CD8-positive, alpha-beta memory T cell (primary cell): Measurements from ENCODE around the gene NXNL2. TPM values are rescaled to one million over a fixed set of nuclear protein-coding genes. Genes with fewer than 3 reads are reported as not detected.

Experiments
- CTCF ChIA-PET: fragments of 350-600 bp; sonication (Branson Sonifier 250); formaldehyde crosslinking; loops from one replicate; lab custom pipeline; 2021; ENCODE audit warnings: antibody characterized with exemption; lab: Charles Lee
- POLR2A ChIA-PET: fragments of 350-600 bp; sonication (Branson Sonifier 250); formaldehyde crosslinking; loops from one replicate; lab custom pipeline; 2021; ENCODE audit warnings: antibody characterized with exemption; lab: Charles Lee
- DNase-seq, 5 donors: peaks; one replicate each; pipeline versions ENCODE4 v3.0.0 to v3.0.0-alpha.2; 2020 to 2022; ENCODE audit warnings: mixed read lengths in 1 of 5
- H3K27ac ChIP-seq: one replicate; pipeline ENCODE4 v1.7.0; 2013; ENCODE audit warnings: low read depth, mild to moderate bottlenecking, low read length, moderate library complexity
- H3K27me3 ChIP-seq: 2 replicates; pipeline ENCODE4 v1.7.0; 2013; ENCODE audit warnings: low read length, mild to moderate bottlenecking; ENCODE audit not compliant: insufficient read depth, poor library complexity, severe bottlenecking
- H3K36me3 ChIP-seq: 2 replicates; pipeline ENCODE4 v1.7.0; 2013; ENCODE audit warnings: mild to moderate bottlenecking, low read length, moderate library complexity; ENCODE audit not compliant: insufficient read depth
- H3K4me1 ChIP-seq: 2 replicates; pipeline ENCODE4 v1.7.0; 2013; ENCODE audit warnings: mild to moderate bottlenecking, low read length, moderate library complexity; ENCODE audit not compliant: insufficient read depth
- H3K4me3 ChIP-seq: 2 replicates; pipeline ENCODE4 v1.7.0; 2013; ENCODE audit warnings: mild to moderate bottlenecking, low read length
- H3K9me3 ChIP-seq: 2 replicates; pipeline ENCODE4 v1.7.0; 2013; ENCODE audit warnings: mild to moderate bottlenecking, low read length
- H3K27ac Mint-ChIP-seq, 8 donors: one replicate each; pipeline ENCODE4 v1.8.0; 2020 to 2021; ENCODE audit warnings: mixed read lengths in 8 of 8, mild to moderate bottlenecking in 6 of 8, inconsistent platforms in 3 of 8, moderate library complexity in 3 of 8
- H3K27me3 Mint-ChIP-seq, 2 donors: one replicate each; pipeline ENCODE4 v1.8.0; 2020 to 2021; ENCODE audit warnings: mixed read lengths in 2 of 2, mild to moderate bottlenecking in 1 of 2, moderate library complexity in 1 of 2
- H3K36me3 Mint-ChIP-seq, 3 donors: one replicate each; pipeline ENCODE4 v1.8.0; 2020 to 2021; ENCODE audit warnings: mixed read lengths in 3 of 3, inconsistent platforms in 1 of 3, mild to moderate bottlenecking in 1 of 3
- H3K4me1 Mint-ChIP-seq, 3 donors: one replicate each; pipeline ENCODE4 v1.8.0; 2020 to 2021; ENCODE audit warnings: mixed read lengths in 3 of 3, inconsistent platforms in 1 of 3, mild to moderate bottlenecking in 1 of 3
- H3K4me3 Mint-ChIP-seq, 7 donors: one replicate each; pipeline ENCODE4 v1.8.0; 2020 to 2021; ENCODE audit warnings: mixed read lengths in 7 of 7, mild to moderate bottlenecking in 6 of 7, moderate library complexity in 4 of 7, inconsistent platforms in 2 of 7
- H3K9me3 Mint-ChIP-seq, 5 donors: one replicate each; pipeline ENCODE4 v1.8.0; 2020 to 2022; ENCODE audit warnings: mixed read lengths in 5 of 5, mild to moderate bottlenecking in 3 of 5, moderate library complexity in 2 of 5, inconsistent platforms in 1 of 5
- polyA plus RNA-seq: library from polyadenylated mRNA; unstranded; fragments of 300-500 nt; fragmentation: Illumina TruSeq; gene quantifications from one replicate; pipeline ENCODE4 v1.2.3, GENCODE V29; 2021
- total RNA-seq, 2 experiments: library from RNA; stranded (reverse); gene quantifications; one replicate each; pipeline ENCODE4 v1.2.3, GENCODE V29; 2021

Gene NXNL2
- total and polyA plus RNA-seq, 3 experiments from 2014 or later, result not detected

GRCh38 chr9:88574953-88575352 is 40.0 kb downstream of the NXNL2 start:
- no peaks in the 10 kb centered on the region for H3K9me3 Mint-ChIP-seq
- no peaks in the 10 kb centered on the region for H3K4me1 ChIP-seq
- no peak overlapping the region for H3K4me3 Mint-ChIP-seq
- H3K27me3 Mint-ChIP-seq, result peaks cover 8 to 48% of the 10 kb centered on the region in 2 donors
- no peaks in the 10 kb centered on the region for H3K27me3 ChIP-seq
- ChIA-PET POLR2A (no interaction called here), CTCF (no interaction called here)
- no peaks in the 10 kb centered on the region for H3K9me3 ChIP-seq
- no peaks in the 10 kb centered on the region for H3K36me3 Mint-ChIP-seq
- H3K27ac ChIP-seq, result no peak overlapping the region
- H3K27ac Mint-ChIP-seq, result no peak overlapping the region
- no peak overlapping the region for H3K4me3 ChIP-seq
- DNase-seq, result no peak
- H3K4me1 Mint-ChIP-seq, result peaks cover 0 to 3% (median 3%) of the 10 kb centered on the region in 3 donors
- no peaks in the 10 kb centered on the region for H3K36me3 ChIP-seq

GRCh38 chr9:88577256-88578120 is 42.5 kb downstream of the NXNL2 start:
- ChIA-PET CTCF (no interaction called here), POLR2A (no interaction called here)

GRCh38 chr9:88578121-88579049 is 43.4 kb downstream of the NXNL2 start:
- no peaks in the 10 kb centered on the region for H3K36me3 Mint-ChIP-seq
- H3K4me3 Mint-ChIP-seq, result peak overlapping the region in 6 of 7 donors; percentile 15 to 83 (median 53)
- H3K36me3 ChIP-seq, result no peaks in the 10 kb centered on the region
- peaks cover 6 to 34% of the 10 kb centered on the region in 2 donors for H3K27me3 Mint-ChIP-seq
- H3K4me3 ChIP-seq, result no peak overlapping the region
- H3K27ac ChIP-seq, result no peak overlapping the region
- H3K4me1 Mint-ChIP-seq, result peaks cover 0 to 3% (median 3%) of the 10 kb centered on the region in 3 donors
- no peak overlapping the region for H3K27ac Mint-ChIP-seq
- DNase-seq, result peak; percentile 29 to 61 (median 46)
- no peaks in the 10 kb centered on the region for H3K9me3 ChIP-seq
- ChIA-PET POLR2A (no interaction called here), CTCF (no interaction called here)
- no peaks in the 10 kb centered on the region for H3K4me1 ChIP-seq
- no peaks in the 10 kb centered on the region for H3K27me3 ChIP-seq
- no peaks in the 10 kb centered on the region for H3K9me3 Mint-ChIP-seq

More at GRCh38 chr9:88577256-88578120, 42.5 kb downstream of the NXNL2 start:
- H3K4me1 ChIP-seq, result no peaks in the 10 kb centered on the region
- H3K27me3 Mint-ChIP-seq, result peaks cover 6 to 39% of the 10 kb centered on the region in 2 donors
- H3K27ac ChIP-seq, result no peak overlapping the region
- no peaks in the 10 kb centered on the region for H3K9me3 Mint-ChIP-seq
- peak overlapping the region in 1 of 7 donors; percentile 7 for H3K4me3 Mint-ChIP-seq
- peak overlapping the region in 1 of 8 donors; percentile 11 for H3K27ac Mint-ChIP-seq
- no peak for DNase-seq
- no peaks in the 10 kb centered on the region for H3K9me3 ChIP-seq
- no peaks in the 10 kb centered on the region for H3K36me3 Mint-ChIP-seq
- H3K36me3 ChIP-seq, result no peaks in the 10 kb centered on the region
- no peaks in the 10 kb centered on the region for H3K27me3 ChIP-seq
- no peak overlapping the region for H3K4me3 ChIP-seq
- H3K4me1 Mint-ChIP-seq, result peaks cover 0 to 3% (median 3%) of the 10 kb centered on the region in 3 donors

DNA sequence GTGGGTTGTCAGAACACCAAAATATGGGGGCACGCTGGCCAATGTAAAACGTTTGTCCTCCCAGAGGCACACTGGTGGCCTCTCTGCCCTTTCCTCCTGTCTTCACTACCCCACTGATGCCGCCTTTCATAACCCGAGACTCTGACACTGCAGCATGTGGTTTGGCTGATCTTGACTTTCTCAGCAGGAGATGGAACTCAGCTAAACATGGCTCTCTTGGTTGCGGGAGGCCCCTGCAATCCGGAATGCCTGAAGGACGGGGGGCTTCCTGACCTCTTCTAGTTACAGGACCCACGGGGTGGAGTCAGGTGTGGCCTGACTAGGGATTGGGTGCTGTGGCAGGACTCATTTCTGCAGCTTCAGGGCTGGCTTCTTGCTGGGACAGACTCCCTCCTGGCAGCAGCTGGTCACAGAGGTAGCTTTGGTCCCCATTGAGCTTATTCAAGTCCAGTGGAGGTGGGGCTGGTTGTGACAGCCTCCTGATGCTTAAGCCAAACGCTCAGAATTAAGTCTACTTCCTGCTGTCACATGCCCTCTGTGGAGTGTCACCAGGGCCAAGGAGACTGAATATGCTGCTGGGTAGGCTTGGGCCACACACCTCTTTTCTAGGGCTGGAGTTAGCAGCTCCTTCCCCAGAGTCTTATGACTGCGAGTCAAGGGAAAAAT is 44.2 kb downstream of the NXNL2 start:
- H3K36me3 Mint-ChIP-seq, result no peaks in the 10 kb centered on the region
- peaks cover 10 to 29% of the 10 kb centered on the region in 2 donors for H3K27me3 Mint-ChIP-seq
- H3K9me3 Mint-ChIP-seq, result no peaks in the 10 kb centered on the region
- peak overlapping the region in 1 of 7 donors; percentile 19 for H3K4me3 Mint-ChIP-seq
- ChIA-PET CTCF (interaction anchor here (0.7 kb wide), 1 partner anchor 407 kb away, joined by 3 read pairs; no protein-coding TSS in a partner anchor), POLR2A (no interaction called here)
- Histone ChIP-seq H3K27me3 (no peaks in the 10 kb centered on the region), H3K9me3 (no peaks in the 10 kb centered on the region), H3K27ac (no peak overlapping the region), H3K4me1 (no peaks in the 10 kb centered on the region), H3K4me3 (no peak overlapping the region), H3K36me3 (no peaks in the 10 kb centered on the region)
- H3K4me1 Mint-ChIP-seq, result peaks cover 0 to 4% (median 3%) of the 10 kb centered on the region in 3 donors
- H3K27ac Mint-ChIP-seq, result no peak overlapping the region
- DNase-seq, result no peak

GRCh38 chr9:88580961-88581360 is 46.0 kb downstream of the NXNL2 start:
- no peaks in the 10 kb centered on the region for H3K36me3 Mint-ChIP-seq

GRCh38 chr9:88583901-88584596 is 49.1 kb downstream of the NXNL2 start:
- no peak overlapping the region for H3K27ac ChIP-seq
- Mint-ChIP-seq H3K27ac (peak overlapping the region in 1 of 8 donors; percentile 72), H3K36me3 (no peaks in the 10 kb centered on the region), H3K9me3 (no peaks in the 10 kb centered on the region), H3K27me3 (peaks cover 6 to 19% of the 10 kb centered on the region in 2 donors), H3K4me3 (no peak overlapping the region), H3K4me1 (peaks cover 0 to 3% (median 0%) of the 10 kb centered on the region in 3 donors)
- no peaks in the 10 kb centered on the region for H3K27me3 ChIP-seq
- DNase-seq, result no peak
- H3K9me3 ChIP-seq, result no peaks in the 10 kb centered on the region
- no peaks in the 10 kb centered on the region for H3K4me1 ChIP-seq
- ChIA-PET POLR2A (no interaction called here), CTCF (interaction anchor here (1.4 kb wide), 1 partner anchor 8 kb away, joined by 3 read pairs; no protein-coding TSS in a partner anchor)
- H3K4me3 ChIP-seq, result no peak overlapping the region
- no peaks in the 10 kb centered on the region for H3K36me3 ChIP-seq

More at GRCh38 chr9:88580961-88581360, 46.0 kb downstream of the NXNL2 start:
- H3K27me3 Mint-ChIP-seq, result peaks cover 11 to 27% of the 10 kb centered on the region in 2 donors
- POLR2A ChIA-PET, result no interaction called here
- H3K9me3 Mint-ChIP-seq, result no peaks in the 10 kb centered on the region
- Histone ChIP-seq H3K27me3 (no peaks in the 10 kb centered on the region), H3K4me1 (no peaks in the 10 kb centered on the region), H3K36me3 (no peaks in the 10 kb centered on the region), H3K27ac (no peak overlapping the region), H3K4me3 (no peak overlapping the region), H3K9me3 (no peaks in the 10 kb centered on the region)
- no peak overlapping the region for H3K27ac Mint-ChIP-seq
- no peak for DNase-seq
- peaks cover 0 to 7% (median 3%) of the 10 kb centered on the region in 3 donors for H3K4me1 Mint-ChIP-seq
- CTCF ChIA-PET, result no interaction called here
- no peak overlapping the region for H3K4me3 Mint-ChIP-seq

DNA sequence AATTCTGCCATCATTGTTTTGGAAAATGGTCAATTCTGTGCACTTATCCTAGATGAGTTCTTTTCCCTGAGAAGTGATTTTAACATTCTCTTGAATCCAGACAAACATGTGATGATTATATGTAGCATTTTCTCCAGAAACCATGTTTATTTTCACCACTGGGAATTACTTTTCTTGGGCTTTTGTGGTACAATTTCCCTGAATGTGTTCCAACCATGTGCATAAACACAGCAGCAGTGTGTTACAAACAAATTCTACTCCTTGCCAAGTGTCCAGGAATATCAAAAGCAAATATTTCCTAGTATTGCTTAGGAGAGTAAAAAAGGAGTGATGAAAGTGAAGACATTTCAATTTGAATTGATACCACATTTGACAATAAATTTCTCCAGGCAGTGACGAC is 50.4 kb downstream of the NXNL2 start:
- H3K27me3 Mint-ChIP-seq, result peaks cover 6 to 19% of the 10 kb centered on the region in 2 donors
- peaks cover 0 to 3% (median 0%) of the 10 kb centered on the region in 3 donors for H3K4me1 Mint-ChIP-seq
- Histone ChIP-seq H3K27ac (no peak overlapping the region), H3K4me1 (no peaks in the 10 kb centered on the region), H3K36me3 (no peaks in the 10 kb centered on the region), H3K4me3 (no peak overlapping the region), H3K27me3 (no peaks in the 10 kb centered on the region), H3K9me3 (no peaks in the 10 kb centered on the region)
- no peak for DNase-seq
- POLR2A ChIA-PET, result no interaction called here
- H3K36me3 Mint-ChIP-seq, result no peaks in the 10 kb centered on the region
- H3K9me3 Mint-ChIP-seq, result no peaks in the 10 kb centered on the region
- no peak overlapping the region for H3K4me3 Mint-ChIP-seq
- CTCF ChIA-PET, result no interaction called here
- no peak overlapping the region for H3K27ac Mint-ChIP-seq
